SU-DHL-6 (cell line): ENCODE results near the gene EIF4E.

Source experiments
- EZH2phosphoT487 ChIP-seq: fragments of 200-600 bp; sonication (generic), shearing (Covaris generic); conservative IDR thresholded peaks from 2 replicates; pipeline ENCODE4 v1.6.1; 2018; ENCODE audit warnings: mild to moderate bottlenecking, antibody characterized with exemption, low read length, moderate library complexity, mixed read lengths
- TF ChIP-seq, protein P1 (sequence below): fragments of 200-600 bp; sonication (generic); IDR thresholded peaks from one replicate; pipeline ENCODE4 v1.5.1; 2017; ENCODE audit warnings: antibody characterized with exemption, mild to moderate bottlenecking, low read length, moderate library complexity; ENCODE audit not compliant: insufficient read depth, poor library complexity, severe bottlenecking

GRCh38 chr4:98951710-98952109 lies 22.8 kb upstream of the EIF4E start:
- TF ChIP-seq, protein P1, sequence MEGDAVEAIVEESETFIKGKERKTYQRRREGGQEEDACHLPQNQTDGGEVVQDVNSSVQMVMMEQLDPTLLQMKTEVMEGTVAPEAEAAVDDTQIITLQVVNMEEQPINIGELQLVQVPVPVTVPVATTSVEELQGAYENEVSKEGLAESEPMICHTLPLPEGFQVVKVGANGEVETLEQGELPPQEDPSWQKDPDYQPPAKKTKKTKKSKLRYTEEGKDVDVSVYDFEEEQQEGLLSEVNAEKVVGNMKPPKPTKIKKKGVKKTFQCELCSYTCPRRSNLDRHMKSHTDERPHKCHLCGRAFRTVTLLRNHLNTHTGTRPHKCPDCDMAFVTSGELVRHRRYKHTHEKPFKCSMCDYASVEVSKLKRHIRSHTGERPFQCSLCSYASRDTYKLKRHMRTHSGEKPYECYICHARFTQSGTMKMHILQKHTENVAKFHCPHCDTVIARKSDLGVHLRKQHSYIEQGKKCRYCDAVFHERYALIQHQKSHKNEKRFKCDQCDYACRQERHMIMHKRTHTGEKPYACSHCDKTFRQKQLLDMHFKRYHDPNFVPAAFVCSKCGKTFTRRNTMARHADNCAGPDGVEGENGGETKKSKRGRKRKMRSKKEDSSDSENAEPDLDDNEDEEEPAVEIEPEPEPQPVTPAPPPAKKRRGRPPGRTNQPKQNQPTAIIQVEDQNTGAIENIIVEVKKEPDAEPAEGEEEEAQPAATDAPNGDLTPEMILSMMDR, result no peak
- no peak for TF ChIP-seq EZH2phosphoT487
